Stimulated activated CD4-positive, alpha-beta T cell treated with anti-CD3 and anti-CD28 coated beads, Interleukin-4, amount 100 ng/mL, for 48 hours (primary cell): ENCODE results near the gene ZNF606.

Source experiments
- DNase-seq, 2 donors: peaks; one replicate each; pipeline ENCODE4 v3.0.0-alpha.2; 2020; ENCODE audit warnings: low read depth in 2 of 2

ZNF606 gene

DNA sequence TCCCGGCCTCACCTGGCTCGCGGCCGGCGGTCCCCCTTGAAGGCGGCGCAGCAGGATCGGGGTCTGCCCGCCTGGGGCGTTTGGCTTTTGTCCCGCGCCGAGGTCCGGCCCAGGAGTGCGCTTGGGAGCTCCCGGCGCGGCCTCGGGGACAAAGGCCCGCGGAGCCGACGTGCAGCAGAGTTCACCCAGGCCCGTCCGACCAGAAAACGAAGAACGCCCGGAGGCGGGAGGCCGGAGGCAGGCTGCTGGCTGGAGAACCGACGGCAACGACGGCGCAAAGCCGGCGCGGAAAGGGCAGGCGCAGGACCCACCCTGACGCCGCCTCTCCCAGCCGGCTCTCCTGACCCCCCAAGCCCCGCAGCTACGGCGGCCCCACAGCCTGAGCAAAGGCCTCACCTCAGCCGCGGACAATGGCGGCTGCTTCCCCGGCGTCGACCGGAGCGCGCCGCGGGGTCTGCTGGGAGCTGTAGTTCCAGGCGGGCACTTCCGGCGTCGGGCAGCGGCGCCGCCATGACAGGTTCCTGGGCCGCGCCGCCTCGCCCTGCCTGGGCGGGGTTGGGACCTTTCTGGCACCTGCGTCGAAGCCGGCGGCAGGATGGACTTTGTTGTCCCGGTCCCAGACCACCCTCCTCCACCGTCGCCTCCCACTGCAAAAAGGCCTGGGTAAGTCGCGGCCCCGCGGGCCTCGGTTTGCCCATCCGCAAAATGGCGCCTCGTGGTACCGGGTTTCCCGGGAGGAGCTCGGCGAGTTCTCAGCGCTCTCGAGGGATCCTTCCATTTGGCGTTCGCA is at the start of gene ZNF606:
Gene ZNF606, minus strand, starts transcription at position 437 of the 790 bp plus-strand sequence. CDS start 1,501 bp downstream, outside the sequence.
- DNase-seq, result peak; percentile 71 to 79

DNA sequence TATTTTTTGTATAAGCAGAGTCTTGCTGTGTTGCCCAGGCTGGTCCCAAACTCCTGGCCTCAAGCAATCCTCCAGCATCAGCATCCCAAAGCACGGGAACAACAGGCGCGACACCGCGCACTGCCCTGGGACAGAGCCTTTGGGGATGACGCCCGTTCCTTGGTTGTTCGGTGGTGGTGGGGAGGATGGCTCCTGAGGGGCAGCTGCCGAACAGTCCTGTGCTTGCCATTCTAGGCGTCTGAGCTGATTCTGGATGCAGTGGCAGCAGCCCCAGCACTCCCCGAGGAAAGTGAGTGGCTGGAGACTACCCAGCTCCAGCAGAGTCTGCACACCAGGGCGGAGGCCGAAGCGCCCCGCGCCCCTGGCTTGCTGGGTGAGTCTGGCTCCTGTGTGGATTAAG is 49.6 kb upstream of the ZNF606 start:
- no peak for DNase-seq

DNA sequence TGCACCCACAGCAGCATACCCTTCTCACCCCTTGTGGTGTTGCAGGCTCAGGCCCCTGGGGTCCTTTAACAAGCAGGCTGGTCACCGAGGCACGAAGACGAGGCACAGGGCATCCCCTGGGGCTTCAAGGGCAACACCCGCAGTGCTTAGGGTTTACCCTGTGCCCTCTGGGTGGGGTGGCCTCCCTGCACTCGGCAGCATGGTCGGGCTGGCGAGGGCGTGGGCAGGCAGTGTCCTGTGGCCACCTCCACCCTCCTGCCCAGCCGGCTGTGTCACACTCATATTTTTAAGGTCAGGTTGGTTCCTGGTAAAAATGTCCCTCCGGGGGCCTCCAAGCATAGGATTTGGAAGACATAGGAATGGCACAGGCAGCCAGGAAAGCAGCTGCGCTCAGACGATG is 45.1 kb upstream of the ZNF606 start:
- DNase-seq, result no peak

DNA sequence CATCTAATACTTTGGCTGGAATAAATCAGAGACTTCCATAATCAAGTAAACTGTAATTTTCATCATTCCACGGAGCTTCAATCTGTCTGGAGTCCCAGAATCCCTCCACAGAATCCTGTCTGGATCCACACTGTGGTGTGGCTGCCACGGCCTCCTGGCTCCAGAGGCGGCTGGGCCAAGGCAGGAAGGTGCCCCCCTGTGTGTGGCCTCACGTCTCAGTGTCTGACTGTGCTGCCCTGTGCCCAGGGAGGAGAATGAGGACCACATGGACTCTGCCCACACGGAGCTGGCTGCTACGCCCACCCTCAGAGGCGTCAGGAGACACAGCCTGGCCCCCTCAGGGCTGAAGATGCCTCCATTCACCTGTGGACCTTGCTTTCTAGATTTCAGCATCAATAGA is 44.2 kb upstream of the ZNF606 start:
- no peak for DNase-seq

DNA sequence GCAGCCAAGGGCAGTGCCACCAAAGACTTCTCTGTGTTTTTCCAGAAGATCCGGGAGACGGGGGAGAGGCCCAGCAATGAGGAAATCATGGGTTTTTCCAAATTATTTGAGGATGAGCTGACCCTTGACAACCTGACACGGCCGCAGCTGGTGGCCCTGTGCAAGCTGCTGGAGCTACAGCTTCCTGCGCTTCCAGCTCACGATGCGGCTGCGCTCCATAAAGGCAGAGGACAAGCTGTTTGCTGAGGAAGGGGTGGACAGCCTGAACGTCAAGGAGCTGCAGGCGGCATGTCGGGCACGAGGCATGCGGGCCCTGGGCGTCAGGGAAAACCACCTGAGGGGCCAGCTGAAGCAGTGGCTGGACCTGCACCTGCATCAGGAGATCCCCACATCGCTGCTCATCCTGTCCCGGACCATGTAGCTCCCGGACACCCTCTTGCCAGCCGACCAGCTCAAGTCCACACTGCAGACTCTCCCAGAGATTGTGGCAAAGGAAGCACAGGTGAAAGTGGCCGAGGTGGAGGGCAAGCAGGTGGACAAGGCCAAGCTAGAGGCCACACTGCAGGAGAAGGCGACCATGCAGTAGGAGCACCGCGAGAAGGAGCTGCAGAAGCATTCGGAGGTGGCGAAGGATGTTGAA is 42.9 kb upstream of the ZNF606 start:
- DNase-seq, result no peak

DNA sequence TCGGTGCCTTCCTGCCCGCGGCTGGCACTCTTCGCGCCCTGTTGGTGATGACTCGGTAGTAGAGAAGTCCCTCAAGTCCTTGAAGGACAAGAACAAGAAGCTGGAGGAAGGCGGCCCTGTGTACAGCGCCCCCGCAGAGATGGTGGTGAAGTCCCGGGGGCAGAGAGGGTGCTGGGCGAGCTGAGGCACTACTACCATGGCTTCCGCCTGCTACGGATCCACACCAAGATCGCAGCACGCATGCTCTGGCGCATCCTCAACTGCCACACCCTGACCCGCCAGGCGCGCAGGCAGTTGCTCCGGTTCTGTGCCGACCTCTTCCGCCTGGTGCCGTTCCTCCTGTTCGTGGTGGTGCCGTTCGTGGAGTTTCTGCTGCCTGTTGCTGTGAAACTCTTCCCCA is 42.3 kb upstream of the ZNF606 start:
- no peak for DNase-seq

DNA sequence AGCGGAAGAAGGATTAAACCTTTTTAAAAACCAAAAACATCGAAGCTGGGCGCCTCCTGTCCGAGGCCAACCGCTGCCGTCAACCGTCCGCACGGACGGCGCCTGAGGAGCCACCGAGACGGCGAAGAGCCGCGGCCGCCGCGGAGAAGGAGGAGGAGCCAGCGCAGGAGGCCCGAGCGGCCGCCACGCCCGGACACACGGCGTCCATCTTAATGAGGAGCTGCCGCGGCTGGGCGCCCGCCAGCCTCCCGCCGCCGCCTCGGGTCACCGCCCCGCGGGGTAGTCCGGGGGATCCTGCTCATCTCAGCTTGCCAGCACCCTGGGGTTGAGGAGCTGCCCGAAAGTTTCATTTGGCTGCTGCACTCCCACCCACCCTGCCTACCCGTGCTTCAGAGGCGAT is 41.8 kb upstream of the ZNF606 start:
- DNase-seq, result no peak

DNA sequence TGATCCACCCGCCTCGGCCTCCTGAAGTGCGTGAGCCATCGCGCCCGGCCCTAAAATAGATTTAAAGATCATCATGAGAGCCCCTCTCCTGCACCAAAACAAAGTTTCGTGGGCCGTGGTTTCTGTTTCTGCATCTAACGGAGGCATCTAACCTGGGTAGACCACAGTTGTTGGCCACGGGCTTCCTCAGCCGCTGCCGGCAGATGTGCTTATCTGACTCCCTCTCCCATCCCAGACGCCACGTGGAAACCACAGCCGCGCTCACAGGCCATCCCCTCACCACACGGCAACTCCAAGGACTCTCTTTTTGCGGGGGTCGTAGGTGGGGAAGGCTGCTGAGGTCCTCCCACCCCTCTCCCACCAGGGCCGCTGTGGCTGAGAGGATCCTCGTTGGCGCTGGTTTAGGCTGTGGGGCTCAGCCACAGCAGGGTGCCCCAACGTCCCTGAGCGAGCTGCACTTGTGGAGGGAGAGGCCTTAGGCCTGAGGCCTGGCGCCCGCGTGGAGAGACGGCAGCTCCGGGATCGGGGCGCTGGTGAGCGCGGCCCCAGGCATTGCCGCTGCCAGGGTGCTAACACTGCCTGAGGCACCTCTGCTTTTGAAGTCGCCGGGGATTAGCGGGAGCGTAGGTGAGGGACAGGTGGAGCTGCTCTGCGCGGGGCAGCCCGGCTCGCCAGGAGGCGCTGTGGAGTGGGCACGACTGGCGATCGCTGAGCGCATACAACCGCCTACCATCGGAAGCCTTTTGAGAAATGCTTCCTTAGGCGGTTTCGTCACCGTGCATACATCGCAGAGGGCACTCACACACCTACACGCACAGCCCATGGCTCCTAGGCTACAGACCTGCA is 40.1 kb upstream of the ZNF606 start:
- DNase-seq, result no peak

DNA sequence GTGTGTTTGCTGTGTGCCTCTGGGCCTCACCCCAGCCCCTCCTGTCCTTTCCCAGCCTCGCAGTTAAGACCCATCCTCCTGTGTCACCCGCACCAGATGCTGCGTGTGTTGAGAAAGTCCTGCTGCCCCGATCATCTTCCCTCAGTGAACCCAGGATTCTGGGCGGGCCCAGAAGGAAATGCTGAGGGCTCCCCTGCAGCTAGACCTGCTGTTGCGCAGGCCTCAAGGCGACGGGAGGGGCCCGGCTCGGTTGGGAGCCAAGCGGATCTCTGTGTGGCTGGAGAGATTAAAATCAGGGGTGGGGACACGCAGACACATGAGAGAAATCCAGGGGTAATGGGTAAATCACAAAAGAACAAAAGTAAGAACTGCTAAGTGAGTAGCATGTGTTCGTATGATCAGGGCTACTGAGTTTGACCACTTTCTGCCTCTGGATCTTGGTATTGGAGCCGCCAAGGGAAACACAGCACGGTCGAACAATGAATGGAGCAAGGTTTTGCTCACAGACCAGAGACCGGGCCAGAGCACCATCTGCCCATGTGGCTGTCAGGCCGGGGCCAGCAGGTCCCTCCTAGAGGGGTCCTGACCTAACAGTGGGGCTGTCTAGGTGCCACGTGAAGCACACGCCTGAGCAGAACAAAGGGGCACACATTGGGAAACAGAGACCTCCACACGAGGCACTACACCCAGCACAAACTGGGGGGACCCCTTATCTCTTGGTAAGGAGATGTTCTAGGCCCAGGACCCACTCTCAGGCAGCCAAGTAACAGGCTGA is 38.3 kb upstream of the ZNF606 start:
- no peak for DNase-seq

DNA sequence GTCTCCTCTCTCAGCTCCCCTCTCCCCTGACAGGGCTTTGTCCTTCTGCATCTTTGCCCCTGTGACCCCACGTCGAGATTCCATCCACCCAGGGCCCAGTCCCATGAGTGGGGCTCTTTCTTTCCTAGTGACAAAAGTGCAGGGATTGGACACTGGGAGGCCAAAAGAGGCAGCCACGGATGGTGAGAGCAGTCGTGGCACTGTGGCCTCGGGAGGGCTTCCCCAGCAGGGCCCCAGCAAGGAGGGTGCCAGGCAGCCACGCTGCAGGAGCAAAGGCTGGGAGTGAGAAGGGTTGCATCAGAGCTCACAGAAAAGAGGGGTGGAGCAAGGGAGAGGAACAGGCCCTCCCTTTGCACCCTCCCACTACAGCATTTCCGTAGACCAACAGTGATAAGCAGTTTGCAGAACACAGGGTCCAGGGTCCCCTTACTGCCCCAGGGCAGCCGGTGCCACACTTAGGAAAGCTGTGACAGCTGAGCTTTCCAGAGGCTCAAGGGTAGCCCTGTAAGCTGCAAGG is 36.1 kb upstream of the ZNF606 start:
- no peak for DNase-seq

DNA sequence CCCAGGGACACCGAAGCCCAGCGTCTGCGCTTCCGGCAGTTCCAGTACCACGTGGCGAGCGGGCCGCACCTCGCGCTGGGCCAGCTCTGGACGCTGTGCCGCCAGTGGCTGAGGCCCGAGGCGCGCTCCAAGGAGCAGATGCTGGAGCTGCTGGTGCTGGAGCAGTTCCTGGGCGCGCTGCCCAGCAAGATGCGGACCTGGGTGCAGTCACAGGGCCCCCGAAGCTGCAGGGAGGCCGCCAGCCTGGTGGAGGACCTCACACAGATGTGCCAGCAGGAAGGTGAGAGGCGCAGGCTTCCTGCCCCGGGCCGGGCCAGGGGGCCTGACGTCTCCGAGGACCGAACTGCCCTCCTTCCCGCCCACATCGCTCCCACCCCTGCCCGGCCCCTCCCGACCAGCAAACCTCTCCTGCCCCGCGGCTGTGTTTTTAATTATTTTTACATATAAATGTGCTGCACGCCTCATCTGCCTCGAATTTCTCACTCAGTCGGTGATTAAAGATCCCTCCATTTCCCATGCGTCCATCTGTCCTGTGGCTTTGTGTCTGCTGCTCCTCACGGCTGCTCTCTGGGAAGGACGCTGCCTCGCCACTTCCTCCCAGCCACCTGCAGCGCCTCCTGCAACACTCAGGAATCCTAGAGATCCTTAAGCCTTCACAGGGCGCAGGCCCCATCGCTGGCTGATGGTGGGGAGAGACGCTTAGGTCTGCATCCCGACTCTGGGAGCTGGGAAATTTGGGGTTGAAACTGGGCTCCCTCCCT is 35.5 kb upstream of the ZNF606 start:
- no peak for DNase-seq

DNA sequence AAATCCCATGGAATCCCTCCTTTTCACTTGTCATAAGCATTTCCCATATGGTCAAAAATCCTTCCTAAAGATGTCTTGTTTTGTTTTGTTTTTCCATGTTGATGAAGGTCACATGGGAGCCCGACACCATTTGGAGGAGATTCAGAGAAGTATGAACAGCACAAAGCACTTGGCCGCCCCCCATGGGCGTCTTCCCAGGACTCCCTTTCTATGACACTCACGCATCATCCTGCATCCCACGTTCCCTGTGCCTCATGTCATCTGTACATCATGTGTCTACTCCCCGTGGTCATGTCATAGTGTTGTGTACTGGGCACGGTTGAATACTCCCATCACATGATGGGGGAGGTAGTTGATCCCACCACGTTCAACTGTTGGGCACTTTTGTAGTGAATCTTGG is 33.2 kb upstream of the ZNF606 start:
- no peak for DNase-seq

DNA sequence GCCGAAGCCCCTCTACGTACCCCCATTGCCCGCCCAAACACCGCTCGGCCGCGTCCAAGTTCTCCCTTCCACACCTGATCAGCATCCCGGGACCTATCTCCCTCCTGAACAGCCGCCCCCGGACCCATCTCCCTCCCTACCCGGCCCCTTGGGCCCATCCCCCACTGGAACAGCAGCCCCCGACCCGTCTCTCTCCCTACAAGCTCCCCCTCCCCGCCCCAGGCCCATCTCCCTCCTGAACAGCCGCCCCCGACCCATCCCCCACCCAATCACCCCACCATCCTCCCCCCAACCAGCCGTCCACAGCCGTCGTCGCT is 31.8 kb upstream of the ZNF606 start:
- DNase-seq, result no peak

DNA sequence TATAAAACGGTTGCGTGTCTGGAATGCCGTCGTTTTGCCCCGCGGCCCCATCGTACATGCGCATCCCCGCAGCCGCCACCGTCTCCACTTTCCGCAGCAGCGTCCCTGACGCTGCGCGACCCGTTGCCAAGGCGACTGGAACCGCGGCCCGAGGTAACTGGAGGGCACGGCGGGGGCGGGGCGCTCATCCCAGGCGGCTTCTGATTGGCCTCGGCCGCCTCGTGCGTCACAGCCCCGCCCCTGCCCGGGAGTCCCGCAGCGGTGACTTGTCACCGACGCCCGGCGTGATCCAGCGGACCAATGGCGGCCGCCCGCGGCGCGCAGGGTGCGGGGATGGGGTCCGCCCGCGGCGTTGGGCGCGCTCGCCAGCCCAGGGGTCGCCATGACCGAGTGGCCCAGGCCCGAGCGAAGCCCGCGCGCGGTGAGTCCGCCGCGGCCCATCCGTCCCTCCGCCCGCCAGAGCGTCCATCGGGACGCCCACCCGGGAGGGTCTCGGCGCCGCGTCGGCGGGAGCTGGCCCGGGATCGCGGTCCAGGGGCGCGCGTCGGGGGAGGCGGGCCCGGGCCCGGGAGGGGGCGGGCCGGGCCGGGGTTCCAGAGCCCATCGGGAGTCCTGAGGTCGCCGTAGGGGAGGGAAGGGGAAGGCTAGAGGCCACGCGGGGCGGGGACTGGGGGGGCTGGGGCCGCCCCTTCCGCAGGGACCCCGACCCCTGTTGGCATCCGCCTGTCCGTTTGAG is 31.3 kb upstream of the ZNF606 start, which contains the start of gene ZSCAN1:
Gene ZSCAN1, plus strand, starts transcription at position 285 of the 736 bp plus-strand sequence. CDS start 3,812 bp downstream, outside the sequence.
- peak in 1 of 2 donors; percentile 27 for DNase-seq

DNA sequence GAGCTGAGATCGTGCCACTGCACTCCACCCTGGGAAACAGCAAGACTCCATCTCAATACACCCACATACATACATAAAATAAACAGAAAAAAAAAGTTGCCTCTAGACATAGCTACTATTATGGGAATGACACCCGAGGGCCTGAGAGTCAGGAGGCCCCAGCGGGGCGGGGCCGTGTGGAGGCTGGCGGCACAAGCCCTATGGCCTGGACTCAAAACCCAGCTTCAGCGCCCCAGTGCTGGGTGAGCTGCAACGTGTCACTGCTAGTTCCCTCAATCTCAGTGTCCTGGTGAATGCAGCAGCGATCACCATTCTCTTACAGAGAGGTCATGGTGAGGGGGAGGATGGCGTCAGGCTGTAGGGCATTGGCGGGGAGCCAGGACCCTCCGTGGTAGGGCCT is 22.0 kb upstream of the ZNF606 start:
- no peak for DNase-seq

DNA sequence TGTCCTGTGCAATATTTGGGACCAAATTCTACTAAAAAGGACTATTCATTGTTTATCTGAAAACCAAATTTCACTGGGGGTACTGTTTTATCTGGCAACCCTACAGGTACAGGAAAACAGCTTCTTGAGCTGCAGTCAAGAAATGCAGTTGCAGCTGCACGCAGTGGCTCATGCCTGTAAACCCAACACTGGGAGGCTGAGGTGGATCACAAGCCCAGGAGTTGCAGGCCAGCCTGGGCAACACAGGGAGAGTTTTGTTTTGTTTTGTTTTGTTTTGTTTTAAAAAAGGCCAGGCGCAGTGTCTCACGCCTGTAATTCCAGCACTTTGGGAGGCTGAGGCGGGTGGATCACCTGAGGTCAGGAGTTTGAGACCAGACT is 19.7 kb upstream of the ZNF606 start:
- no peak for DNase-seq

DNA sequence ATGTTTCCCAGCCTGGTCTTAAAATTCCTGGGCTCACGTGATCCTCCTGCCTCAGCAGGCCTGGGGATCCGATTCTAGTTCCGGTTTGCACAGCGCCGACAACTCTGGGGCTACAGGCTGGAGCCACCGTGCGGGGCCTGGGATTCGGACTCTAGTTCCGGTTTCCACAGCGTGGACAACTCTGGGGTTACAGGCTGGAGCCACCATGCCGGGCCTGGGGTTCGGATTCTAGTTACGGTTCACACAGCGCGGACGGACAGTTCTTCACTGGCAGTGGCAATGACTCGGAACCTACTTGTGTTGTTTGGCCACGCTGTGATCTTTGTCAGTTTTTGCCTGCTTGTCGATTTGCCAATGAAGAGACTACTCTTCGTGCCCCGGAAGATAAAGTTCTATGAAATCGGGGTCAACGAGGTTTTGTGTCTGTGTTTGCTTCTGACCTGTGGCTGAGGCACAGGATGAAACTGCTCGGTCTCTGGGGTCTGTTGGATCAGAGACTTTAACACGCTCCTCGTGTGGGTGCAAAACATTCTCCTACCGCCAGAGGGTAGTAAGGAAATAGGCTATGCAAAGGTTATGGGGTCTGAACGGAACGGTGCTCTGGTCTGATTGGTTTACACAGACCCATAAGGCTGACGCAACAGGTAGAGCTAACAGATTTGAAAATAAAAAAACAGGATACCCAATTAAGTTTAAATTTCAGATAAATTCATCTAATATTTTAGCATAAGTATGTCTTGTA is 19.1 kb upstream of the ZNF606 start:
- DNase-seq, result no peak

DNA sequence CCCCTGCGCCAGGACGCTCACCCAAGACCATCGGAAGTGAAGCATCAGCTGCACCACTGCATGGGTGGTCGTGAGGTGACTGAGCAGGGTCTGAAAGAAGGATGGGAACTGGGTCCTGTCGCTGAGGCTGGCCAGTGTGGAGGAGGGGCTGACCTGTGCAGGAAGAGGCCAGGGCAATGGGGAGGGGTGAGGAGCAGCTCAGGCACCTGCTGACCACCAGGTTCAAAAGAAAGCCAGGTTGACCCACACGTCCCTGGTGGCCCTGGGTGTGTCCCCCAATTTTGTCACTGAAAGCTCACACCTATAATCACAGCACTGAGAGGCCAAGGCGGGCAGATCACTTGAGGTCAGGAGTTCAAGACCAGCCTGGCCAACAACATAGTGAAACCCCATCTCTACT is 17.5 kb upstream of the ZNF606 start:
- no peak for DNase-seq

DNA sequence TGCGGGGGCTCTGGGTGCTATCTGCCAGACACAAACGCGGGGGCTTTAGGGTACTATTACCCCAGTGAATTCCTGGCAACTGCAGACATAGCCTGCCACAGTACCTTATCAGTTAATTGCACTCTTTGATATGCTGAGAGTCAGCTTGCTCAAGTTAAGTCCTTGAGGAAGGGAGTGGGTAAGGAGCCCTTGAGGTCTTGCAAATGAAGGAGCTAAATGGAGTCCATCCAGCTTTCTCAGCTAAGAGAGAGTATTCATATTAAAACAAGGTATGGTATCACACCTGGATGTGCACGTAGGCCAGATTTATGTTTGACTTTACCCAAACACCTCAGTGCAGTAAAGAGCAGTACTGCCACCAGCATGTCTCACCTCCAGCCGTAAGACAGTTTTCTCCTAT is 11.5 kb upstream of the ZNF606 start:
- no peak for DNase-seq
